ENCODE results near the gene KCTD16. TPM values are rescaled to one million over a fixed set of nuclear protein-coding genes. Genes with fewer than 3 reads are reported as not detected.

The KCTD16 gene
- total RNA-seq, 1 experiment from 2014 or later: 0.08 TPM

- no TSS peak for BruUV-seq (replicated peaks)
- DNase-seq (ENCODE audit: low read depth, low spot score): no peak
- Histone ChIP-seq H3K27ac (ENCODE audit: low read length) (no peak overlapping the region), H3K4me3 (ENCODE audit: low read depth in 2 of 2, low read length in 2 of 2) (no peak overlapping the region), H3K27me3 (ENCODE audit: control insufficient read depth, insufficient read depth, low read length) (no peaks in the 10 kb centered on the region), H3K4me1 (ENCODE audit: control insufficient read depth, insufficient read depth, low read length) (no peaks in the 10 kb centered on the region), H3K36me3 (ENCODE audit: control insufficient read depth, insufficient read depth, low read length) (no peaks in the 10 kb centered on the region), H3K9me3 (ENCODE audit: control insufficient read depth, insufficient read depth, low read depth, low read length) (no peaks in the 10 kb centered on the region)
- TF ChIP-seq SIN3A (IDR thresholded peaks at IDR 0.05; ENCODE audit: borderline replicate concordance, insufficient read depth, low read depth, low read length) (no peak), REST (IDR thresholded peaks at IDR 0.05; ENCODE audit: insufficient read depth in 1 of 2, low read depth in 2 of 2, low read length in 1 of 2) (no peak), CTCF (IDR thresholded peaks at IDR 0.05) (no peak), POLR2AphosphoS5 (IDR thresholded peaks at IDR 0.05; ENCODE audit: low read depth, low read length) (no peak), TCF7L2 (IDR thresholded peaks at IDR 0.05; ENCODE audit: low read depth, low read length) (no peak)
- ATAC-seq: no peak
- CTCF ChIA-PET: no interaction called here
- POLR2A ChIA-PET: no interaction called here
- intact Hi-C loops (cut with micrococcal nuclease; ENCODE audit: unreplicated experiment): no loop called here
- in situ Hi-C loops (cut with HindIII; ENCODE audit: low pct_unique_long_range_greater_than_20kb, low sequenced_read_pairs): no loop called here
Measured at GRCh38 chr5:144522698-144523097, 352.0 kb downstream of the KCTD16 start.

- no TSS peak for BruUV-seq (replicated peaks)
- H3K27ac ChIP-seq (ENCODE audit: low read length): no peak overlapping the region
- no peaks in the 10 kb centered on the region for H3K27me3 ChIP-seq (ENCODE audit: control insufficient read depth, insufficient read depth, low read length)
- in situ Hi-C loops (cut with HindIII; ENCODE audit: low pct_unique_long_range_greater_than_20kb, low sequenced_read_pairs): no loop called here
- ChIA-PET CTCF (no interaction called here), POLR2A (no interaction called here)
- DNase-seq (ENCODE audit: low read depth, low spot score) (no peak), ATAC-seq (no peak)
- intact Hi-C loops (cut with micrococcal nuclease; ENCODE audit: unreplicated experiment): no loop called here
- no peak overlapping the region for H3K4me3 ChIP-seq (ENCODE audit: low read depth in 2 of 2, low read length in 2 of 2)
- no peak for TF ChIP-seq TCF7L2 (IDR thresholded peaks at IDR 0.05; ENCODE audit: low read depth, low read length)
- TF ChIP-seq POLR2AphosphoS5 (IDR thresholded peaks at IDR 0.05; ENCODE audit: low read depth, low read length): no peak
- TF ChIP-seq REST (IDR thresholded peaks at IDR 0.05; ENCODE audit: insufficient read depth in 1 of 2, low read depth in 2 of 2, low read length in 1 of 2): no peak
- H3K4me1 ChIP-seq (ENCODE audit: control insufficient read depth, insufficient read depth, low read length): no peaks in the 10 kb centered on the region
- no peaks in the 10 kb centered on the region for H3K36me3 ChIP-seq (ENCODE audit: control insufficient read depth, insufficient read depth, low read length)
- H3K9me3 ChIP-seq (ENCODE audit: control insufficient read depth, insufficient read depth, low read depth, low read length): no peaks in the 10 kb centered on the region
Measured at GRCh38 chr5:144525000-144525399, 354.3 kb downstream of the KCTD16 start.

All from Panc1 (cell line).